Smooth muscle cell (in vitro differentiated cells): ENCODE results near the gene WDR4. TPM values are rescaled to one million over a fixed set of nuclear protein-coding genes. Genes with fewer than 3 reads are reported as not detected.

Experiments
- DNase-seq: peaks from one replicate; lab custom pipeline; 2025; ENCODE audit not compliant: unreplicated experiment; lab: John Stamatoyannopoulos, UW
- H2AFZ ChIP-seq: fragments of 200-600 bp; sonication (generic); 2 replicates; pipeline ENCODE4 v1.6.0; 2016; ENCODE audit warnings: antibody characterized with exemption, low read depth, mild to moderate bottlenecking
- H3F3A ChIP-seq: fragments of 200-600 bp; sonication (generic); 2 replicates; pipeline ENCODE4 v1.6.0; 2017; ENCODE audit warnings: antibody characterized with exemption, low read depth
- H3K27ac ChIP-seq: fragments of 200-600 bp; sonication (generic); 2 replicates; pipeline ENCODE4 v1.5.1; 2016; ENCODE audit warnings: low read depth, mild to moderate bottlenecking
- H3K27me3 ChIP-seq: fragments of 200-600 bp; sonication (generic); 2 replicates; pipeline ENCODE4 v1.6.1; 2016; ENCODE audit warnings: low read depth, mild to moderate bottlenecking
- H3K36me3 ChIP-seq: fragments of 200-600 bp; sonication (generic); 2 replicates; pipeline ENCODE4 v1.5.1; 2016; ENCODE audit warnings: low read depth
- H3K4me1 ChIP-seq: fragments of 200-600 bp; sonication (generic); 2 replicates; pipeline ENCODE4 v1.5.1; 2016; ENCODE audit warnings: low read depth
- H3K4me2 ChIP-seq: fragments of 200-600 bp; sonication (generic); 2 replicates; pipeline ENCODE4 v1.6.0; 2016; ENCODE audit warnings: mild to moderate bottlenecking
- H3K4me3 ChIP-seq: fragments of 200-600 bp; sonication (generic); 2 replicates; pipeline ENCODE4 v1.5.1; 2016; ENCODE audit warnings: mild to moderate bottlenecking
- H3K79me2 ChIP-seq: fragments of 200-600 bp; sonication (generic); 2 replicates; pipeline ENCODE4 v1.6.0; 2016; ENCODE audit warnings: low read depth, mild to moderate bottlenecking
- H3K9ac ChIP-seq: fragments of 200-600 bp; sonication (generic); 2 replicates; pipeline ENCODE4 v1.6.0; 2016; ENCODE audit warnings: low read depth
- H3K9me3 ChIP-seq: fragments of 200-600 bp; sonication (generic); replicated peaks from 2 replicates; pipeline ENCODE4 v1.5.1; 2016; ENCODE audit warnings: low read depth
- H4K20me1 ChIP-seq: fragments of 200-600 bp; sonication (generic); 2 replicates; pipeline ENCODE4 v1.6.0; 2016; ENCODE audit warnings: low read depth
- CTCF ChIP-seq: fragments of 200-600 bp; sonication (generic); IDR thresholded peaks from 2 replicates; pipeline ENCODE4 v1.5.1; 2017; ENCODE audit warnings: borderline replicate concordance, mild to moderate bottlenecking, antibody characterized with exemption; ENCODE audit not compliant: insufficient read depth, poor library complexity, severe bottlenecking
- WGBS: methylation state at CpG from one replicate; pipeline ENCODE4 v1.1.7; 2016; ENCODE audit warnings: low lambda C conversion rate; 5-methylcytosine and 5-hydroxymethylcytosine counted together
- polyA plus RNA-seq: library from polyadenylated mRNA; unstranded; fragments of >200 nt; fragmentation: Nextera tagmentation; extraction: Ambion mirVana; gene quantifications from 2 replicates; pipeline ENCODE4 v1.2.1, GENCODE V29; 2016
- total RNA-seq: library from RNA; depleted of rRNA; stranded (reverse); fragments of >200 nt; gene quantifications from 2 replicates; pipeline ENCODE4 v1.2.3, GENCODE V29; 2014

The WDR4 gene
- total and polyA plus RNA-seq, 2 experiments from 2014 or later, result 5.1 TPM

- Histone ChIP-seq H3K36me3 (no peaks in the 10 kb centered on the region), H2AFZ (no peak overlapping the region)
Measured at GRCh38 chr21:42850866-42851391, 28.4 kb downstream of the WDR4 start.

GRCh38 chr21:42850463-42850862 is 28.9 kb downstream of the WDR4 start:
- H3K27ac ChIP-seq, result no peak overlapping the region
- H3K9ac ChIP-seq, result no peak overlapping the region
- TF ChIP-seq CTCF, result no peak
- no peaks in the 10 kb centered on the region for H3K9me3 ChIP-seq
- no peak for DNase-seq
- H3K79me2 ChIP-seq, result no peaks in the 10 kb centered on the region
- peaks cover 5% of the 10 kb centered on the region for H4K20me1 ChIP-seq
- no peaks in the 10 kb centered on the region for H3K4me1 ChIP-seq
- 94% methylated on average over 10 of the region's 10 CpGs for WGBS
- H3K27me3 ChIP-seq, result no peaks in the 10 kb centered on the region
- no peak overlapping the region for H3K4me3 ChIP-seq
- no peak overlapping the region for H3K4me2 ChIP-seq
- H3K36me3 ChIP-seq, result no peaks in the 10 kb centered on the region
- no peaks in the 10 kb centered on the region for H3F3A ChIP-seq
- no peak overlapping the region for H2AFZ ChIP-seq

More at GRCh38 chr21:42850866-42851391, 28.4 kb downstream of the WDR4 start:
- Histone ChIP-seq H3K9me3 (no peaks in the 10 kb centered on the region), H3K4me3 (no peak overlapping the region), H4K20me1 (peaks cover 5% of the 10 kb centered on the region), H3K27me3 (no peaks in the 10 kb centered on the region), H3F3A (no peaks in the 10 kb centered on the region), H3K9ac (no peak overlapping the region), H3K27ac (no peak overlapping the region), H3K4me2 (no peak overlapping the region), H3K4me1 (no peaks in the 10 kb centered on the region), H3K79me2 (no peaks in the 10 kb centered on the region)
- TF ChIP-seq CTCF, result peak; percentile 31
- DNase-seq, result no peak
- 83% methylated on average over 20 of the region's 21 CpGs for WGBS

- H3K9me3 ChIP-seq, result no peaks in the 10 kb centered on the region
- H3K4me1 ChIP-seq, result no peaks in the 10 kb centered on the region
- no peaks in the 10 kb centered on the region for H3K36me3 ChIP-seq
- H3K27me3 ChIP-seq, result no peaks in the 10 kb centered on the region
- no peaks in the 10 kb centered on the region for H3F3A ChIP-seq
- peaks cover 8% of the 10 kb centered on the region for H4K20me1 ChIP-seq
- H3K79me2 ChIP-seq, result no peaks in the 10 kb centered on the region
- H3K4me2 ChIP-seq, result no peak overlapping the region
- 93% methylated on average over 28 of the region's 29 CpGs for WGBS
- no peak overlapping the region for H3K4me3 ChIP-seq
- no peak for TF ChIP-seq CTCF
- DNase-seq, result no peak
- no peak overlapping the region for H2AFZ ChIP-seq
- H3K9ac ChIP-seq, result no peak overlapping the region
- no peak overlapping the region for H3K27ac ChIP-seq
Measured at GRCh38 chr21:42849759-42850412, 29.5 kb downstream of the WDR4 start.
